SK-N-MC (cell line): Measurements from ENCODE around the gene OR4D5.

Source experiments
- DNase-seq: peaks from one replicate; pipeline ENCODE4 v3.0.0-alpha.2; 2011; ENCODE audit warnings: low read depth, low spot score
- H3K27ac ChIP-seq: fragments of 200-600 bp; sonication (generic); 2 replicates; pipeline ENCODE4 v1.5.1; 2016; ENCODE audit warnings: mixed run types
- H3K36me3 ChIP-seq: fragments of 200-600 bp; sonication (generic); 2 replicates; pipeline ENCODE4 v1.6.1; 2017; ENCODE audit warnings: antibody characterized with exemption, low read length, mixed read lengths; ENCODE audit not compliant: insufficient read depth
- H3K4me3 ChIP-seq: fragments of 200-600 bp; sonication (generic); 2 replicates; pipeline ENCODE4 v1.5.1; 2016
- H3K9ac ChIP-seq: fragments of 200-600 bp; sonication (generic); 2 replicates; pipeline ENCODE4 v1.8.0; 2017; ENCODE audit warnings: mixed run types, mixed read lengths; ENCODE audit not compliant: insufficient read length
- H3K9me3 ChIP-seq: fragments of 200-600 bp; sonication (generic); 2 replicates; pipeline ENCODE4 v1.6.1; 2017; ENCODE audit warnings: low read depth, mild to moderate bottlenecking, antibody characterized with exemption, low read length, moderate library complexity, mixed read lengths
- EZH2 ChIP-seq: fragments of 200-600 bp; sonication (generic); IDR thresholded peaks from one replicate; pipeline ENCODE4 v1.6.1; 2017; ENCODE audit warnings: antibody characterized with exemption
- FOXP2 ChIP-seq: optimal IDR thresholded peaks from 2 replicates; pipeline ENCODE3; 2011; ENCODE audit warnings: mild to moderate bottlenecking, moderate library complexity; ENCODE audit not compliant: insufficient read depth; ENCODE audit errors: extremely low read length, control extremely low read depth
- POLR2AphosphoS5 ChIP-seq: IDR thresholded peaks from 2 replicates; pipeline ENCODE4 v1.6.1; 2012; ENCODE audit warnings: mild to moderate bottlenecking, low read depth, low read length, borderline replicate concordance

Gene OR4D5

GRCh38 chr11:123939317-123939716, at the start of gene OR4D5:
Gene OR4D5 (plus strand): TSS chr11:123939617. CDS start chr11:123939617, 0 bp downstream.
- Histone ChIP-seq H3K27ac (no peak within 1 kb of the TSS), H3K9ac (no peak within 1 kb of the TSS), H3K36me3 (no peaks in the 10 kb centered on the region), H3K9me3 (no peaks in the 10 kb centered on the region), H3K4me3 (no peak within 1 kb of the TSS)
- no peak for TF ChIP-seq FOXP2
- TF ChIP-seq EZH2, result no peak
- TF ChIP-seq POLR2AphosphoS5, result no peak
- DNase-seq, result no peak

DNA sequence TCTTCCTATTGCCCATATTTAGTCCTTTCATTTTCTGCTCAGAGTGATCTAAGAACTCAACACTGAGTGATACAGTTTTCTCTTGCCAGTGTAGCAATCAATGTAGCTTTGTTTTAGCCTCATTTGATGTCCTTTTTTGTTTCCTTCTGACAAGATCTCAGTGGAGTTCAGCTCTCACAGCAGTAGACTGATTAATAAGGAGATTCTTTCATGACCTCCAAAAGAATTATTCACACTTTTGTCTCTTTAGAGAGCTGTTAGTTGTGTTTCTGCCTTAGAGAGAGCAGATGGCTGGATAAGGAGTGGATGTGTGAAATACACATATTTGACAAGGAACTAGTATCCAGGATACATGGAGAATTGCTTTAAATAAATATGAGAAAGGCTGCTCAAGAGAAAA, 47.4 kb upstream of the OR4D5 start:
- no peaks in the 10 kb centered on the region for H3K36me3 ChIP-seq
- H3K9ac ChIP-seq, result no peak overlapping the region
- no peak for TF ChIP-seq FOXP2
- no peak for TF ChIP-seq POLR2AphosphoS5
- TF ChIP-seq EZH2, result no peak
- DNase-seq, result no peak
- H3K9me3 ChIP-seq, result no peaks in the 10 kb centered on the region
- no peak overlapping the region for H3K4me3 ChIP-seq
- no peak overlapping the region for H3K27ac ChIP-seq

DNA sequence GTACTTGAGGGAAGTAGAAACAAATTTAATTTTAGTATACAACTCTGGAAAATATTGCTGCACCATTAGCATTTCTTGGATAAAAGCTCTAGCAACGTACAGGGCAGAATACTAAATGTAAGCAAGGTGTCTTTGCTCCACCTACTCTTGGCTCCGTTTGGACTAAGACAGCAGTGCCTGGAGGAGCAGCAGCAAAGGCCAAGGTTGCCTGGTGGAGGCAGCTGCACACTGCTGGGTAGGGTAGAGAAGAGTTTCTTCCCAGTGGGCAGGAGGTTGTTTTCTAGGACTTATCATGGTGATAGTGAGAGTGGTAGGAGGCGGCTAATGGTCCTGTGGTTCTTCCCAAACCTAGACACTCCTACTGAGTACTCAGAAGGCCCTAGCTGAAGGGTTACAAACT, 39.6 kb upstream of the OR4D5 start:
- Histone ChIP-seq H3K36me3 (no peaks in the 10 kb centered on the region), H3K4me3 (no peak overlapping the region), H3K27ac (no peak overlapping the region), H3K9me3 (no peaks in the 10 kb centered on the region), H3K9ac (no peak overlapping the region)
- no peak for DNase-seq
- no peak for TF ChIP-seq EZH2
- TF ChIP-seq FOXP2, result no peak
- TF ChIP-seq POLR2AphosphoS5, result no peak

GRCh38 chr11:123901867-123902266, 37.5 kb upstream of the OR4D5 start, which contains the start of gene OR8D4:
Gene OR8D4 (plus strand): TSS chr11:123902167. CDS start chr11:123906432, 4,265 bp downstream.
- no peak for DNase-seq
- Histone ChIP-seq H3K9ac (no peak within 1 kb of the TSS), H3K9me3 (no peaks in the 10 kb centered on the region), H3K36me3 (no peaks in the 10 kb centered on the region), H3K4me3 (no peak within 1 kb of the TSS), H3K27ac (no peak within 1 kb of the TSS)
- no peak for TF ChIP-seq FOXP2
- TF ChIP-seq EZH2, result no peak
- no peak for TF ChIP-seq POLR2AphosphoS5

GRCh38 chr11:123903932-123904331, 35.5 kb upstream of the OR4D5 start:
- Histone ChIP-seq H3K9ac (no peak overlapping the region), H3K36me3 (no peaks in the 10 kb centered on the region), H3K4me3 (no peak overlapping the region), H3K9me3 (no peaks in the 10 kb centered on the region), H3K27ac (no peak overlapping the region)
- no peak for TF ChIP-seq POLR2AphosphoS5
- TF ChIP-seq EZH2, result no peak
- TF ChIP-seq FOXP2, result no peak
- no peak for DNase-seq

- H3K9ac ChIP-seq, result no peak overlapping the region
- no peaks in the 10 kb centered on the region for H3K9me3 ChIP-seq
- no peak overlapping the region for H3K4me3 ChIP-seq
- H3K36me3 ChIP-seq, result no peaks in the 10 kb centered on the region
- H3K27ac ChIP-seq, result no peak overlapping the region
- no peak for DNase-seq
- TF ChIP-seq FOXP2 (no peak), EZH2 (no peak), POLR2AphosphoS5 (no peak)
These were observed 34.5 kb upstream of the OR4D5 start for GRCh38 chr11:123904932-123905331.

GRCh38 chr11:123905826-123906225, 33.6 kb upstream of the OR4D5 start:
- no peak overlapping the region for H3K9ac ChIP-seq
- no peak overlapping the region for H3K4me3 ChIP-seq
- no peaks in the 10 kb centered on the region for H3K36me3 ChIP-seq
- DNase-seq, result no peak
- TF ChIP-seq POLR2AphosphoS5, result no peak
- TF ChIP-seq FOXP2, result no peak
- no peak for TF ChIP-seq EZH2
- no peak overlapping the region for H3K27ac ChIP-seq
- no peaks in the 10 kb centered on the region for H3K9me3 ChIP-seq

- no peak for TF ChIP-seq FOXP2
- no peak for TF ChIP-seq POLR2AphosphoS5
- no peak for DNase-seq
- no peak overlapping the region for H3K27ac ChIP-seq
- no peaks in the 10 kb centered on the region for H3K9me3 ChIP-seq
- H3K36me3 ChIP-seq, result no peaks in the 10 kb centered on the region
- no peak overlapping the region for H3K4me3 ChIP-seq
- H3K9ac ChIP-seq, result no peak overlapping the region
These were observed 18.5 kb upstream of the OR4D5 start for GRCh38 chr11:123920943-123921342.

- Histone ChIP-seq H3K36me3 (no peaks in the 10 kb centered on the region), H3K9ac (no peak overlapping the region), H3K9me3 (no peaks in the 10 kb centered on the region), H3K27ac (no peak overlapping the region), H3K4me3 (no peak overlapping the region)
- DNase-seq, result no peak
- no peak for TF ChIP-seq POLR2AphosphoS5
- TF ChIP-seq FOXP2, result no peak
- no peak for TF ChIP-seq EZH2
These were observed 15.4 kb upstream of the OR4D5 start for GRCh38 chr11:123924027-123924426.
